ENCODE data around the gene PIK3AP1. TPM values are rescaled to one million over a fixed set of nuclear protein-coding genes. Genes with fewer than 3 reads are reported as not detected.

The PIK3AP1 gene
- total RNA-seq, 1 donor from 2014 or later, result 5.9 TPM

DNA sequence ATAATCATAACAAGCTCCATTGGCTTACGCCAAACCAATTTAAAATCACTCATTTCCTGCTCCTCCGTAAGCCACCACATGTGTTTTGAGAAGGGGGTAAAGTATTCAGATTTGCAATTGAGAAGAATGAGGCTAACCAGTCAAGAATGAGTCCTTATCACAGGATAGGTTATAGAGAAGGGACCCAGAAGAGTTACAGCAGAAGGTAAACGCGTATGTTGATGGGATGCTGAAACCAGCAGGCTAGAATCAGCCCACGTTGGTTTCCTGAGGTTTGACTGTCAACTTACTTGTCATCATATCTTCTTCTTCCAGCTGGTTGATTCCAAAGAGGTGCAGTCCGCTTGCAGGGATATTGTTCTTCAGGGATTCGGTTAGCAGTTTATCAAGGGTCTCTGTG lies 69.4 kb downstream of the PIK3AP1 start:
- no peaks in the 10 kb centered on the region for H3K4me1 ChIP-seq
- H3K36me3 ChIP-seq, result no peaks in the 10 kb centered on the region
- DNase-seq (ENCODE audit: extremely low spot score in 2 of 2), result no peak
- TF ChIP-seq POLR2A (IDR thresholded peaks at IDR 0.05) (no peak), POLR2AphosphoS5 (IDR thresholded peaks at IDR 0.05; ENCODE audit: insufficient read depth in 1 of 2, low read depth in 1 of 2) (no peak)
- TF ChIP-seq, protein P1, sequence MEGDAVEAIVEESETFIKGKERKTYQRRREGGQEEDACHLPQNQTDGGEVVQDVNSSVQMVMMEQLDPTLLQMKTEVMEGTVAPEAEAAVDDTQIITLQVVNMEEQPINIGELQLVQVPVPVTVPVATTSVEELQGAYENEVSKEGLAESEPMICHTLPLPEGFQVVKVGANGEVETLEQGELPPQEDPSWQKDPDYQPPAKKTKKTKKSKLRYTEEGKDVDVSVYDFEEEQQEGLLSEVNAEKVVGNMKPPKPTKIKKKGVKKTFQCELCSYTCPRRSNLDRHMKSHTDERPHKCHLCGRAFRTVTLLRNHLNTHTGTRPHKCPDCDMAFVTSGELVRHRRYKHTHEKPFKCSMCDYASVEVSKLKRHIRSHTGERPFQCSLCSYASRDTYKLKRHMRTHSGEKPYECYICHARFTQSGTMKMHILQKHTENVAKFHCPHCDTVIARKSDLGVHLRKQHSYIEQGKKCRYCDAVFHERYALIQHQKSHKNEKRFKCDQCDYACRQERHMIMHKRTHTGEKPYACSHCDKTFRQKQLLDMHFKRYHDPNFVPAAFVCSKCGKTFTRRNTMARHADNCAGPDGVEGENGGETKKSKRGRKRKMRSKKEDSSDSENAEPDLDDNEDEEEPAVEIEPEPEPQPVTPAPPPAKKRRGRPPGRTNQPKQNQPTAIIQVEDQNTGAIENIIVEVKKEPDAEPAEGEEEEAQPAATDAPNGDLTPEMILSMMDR (IDR thresholded peaks at IDR 0.05), result no peak
- H3K27ac ChIP-seq, result no peak overlapping the region
- no peaks in the 10 kb centered on the region for H3K27me3 ChIP-seq
- intact Hi-C loops (cut with DNase I), result no loop called here
- H3K4me3 ChIP-seq, result no peak overlapping the region
- no peaks in the 10 kb centered on the region for H3K9me3 ChIP-seq

DNA sequence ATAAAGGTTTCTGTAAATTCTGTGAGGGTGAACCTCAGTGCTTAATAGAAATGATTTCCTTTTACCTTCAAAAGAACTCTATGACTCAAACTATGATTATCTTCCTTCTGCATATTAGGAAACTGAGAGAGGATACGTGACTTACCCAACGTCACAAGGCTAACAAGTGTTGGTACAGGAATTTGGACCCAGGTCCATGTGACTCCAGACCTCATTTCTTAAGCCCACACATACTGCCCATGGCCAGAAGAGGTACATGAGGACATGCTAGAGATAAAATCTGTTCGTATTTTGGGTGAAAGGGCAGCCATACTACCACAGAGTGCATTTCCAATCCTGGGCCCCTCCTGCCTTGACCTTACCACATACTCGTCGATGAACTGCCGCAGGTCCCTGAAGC lies 72.0 kb downstream of the PIK3AP1 start:
- Histone ChIP-seq H3K27me3 (no peaks in the 10 kb centered on the region), H3K27ac (no peak overlapping the region), H3K9me3 (no peaks in the 10 kb centered on the region), H3K4me1 (no peaks in the 10 kb centered on the region), H3K4me3 (no peak overlapping the region), H3K36me3 (no peaks in the 10 kb centered on the region)
- no peak for DNase-seq (ENCODE audit: extremely low spot score in 2 of 2)
- intact Hi-C loops (cut with DNase I), result no loop called here
- TF ChIP-seq POLR2AphosphoS5 (IDR thresholded peaks at IDR 0.05; ENCODE audit: insufficient read depth in 1 of 2, low read depth in 1 of 2) (no peak), POLR2A (IDR thresholded peaks at IDR 0.05) (no peak)
- TF ChIP-seq, protein P1 (IDR thresholded peaks at IDR 0.05), result no peak

DNA sequence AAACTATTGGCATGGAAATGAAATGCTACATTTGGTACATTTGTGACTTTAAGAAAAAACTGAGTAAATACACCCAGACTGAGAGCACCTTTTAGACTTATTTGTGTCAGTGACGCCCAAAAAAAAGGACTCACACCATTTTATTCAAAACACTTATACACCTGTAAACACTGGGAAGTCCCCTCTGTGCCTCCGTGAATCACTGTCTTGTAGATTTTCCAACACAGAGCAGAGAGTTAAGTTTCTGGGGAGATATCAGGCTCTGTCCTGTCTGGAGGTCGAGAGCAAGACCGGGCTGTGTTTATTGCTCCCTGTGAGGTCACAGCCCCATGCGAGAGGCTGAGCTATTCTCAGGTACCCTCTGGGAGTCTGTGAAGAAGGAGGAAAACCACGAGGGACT lies 72.8 kb downstream of the PIK3AP1 start:
- no peaks in the 10 kb centered on the region for H3K9me3 ChIP-seq
- no peaks in the 10 kb centered on the region for H3K36me3 ChIP-seq
- H3K27me3 ChIP-seq, result no peaks in the 10 kb centered on the region
- TF ChIP-seq POLR2A (IDR thresholded peaks at IDR 0.05) (no peak), POLR2AphosphoS5 (IDR thresholded peaks at IDR 0.05; ENCODE audit: insufficient read depth in 1 of 2, low read depth in 1 of 2) (no peak)
- TF ChIP-seq, protein P1 (IDR thresholded peaks at IDR 0.05), result no peak
- H3K4me3 ChIP-seq, result no peak overlapping the region
- no peaks in the 10 kb centered on the region for H3K4me1 ChIP-seq
- intact Hi-C loops (cut with DNase I), result no loop called here
- H3K27ac ChIP-seq, result no peak overlapping the region
- no peak for DNase-seq (ENCODE audit: extremely low spot score in 2 of 2)

DNA sequence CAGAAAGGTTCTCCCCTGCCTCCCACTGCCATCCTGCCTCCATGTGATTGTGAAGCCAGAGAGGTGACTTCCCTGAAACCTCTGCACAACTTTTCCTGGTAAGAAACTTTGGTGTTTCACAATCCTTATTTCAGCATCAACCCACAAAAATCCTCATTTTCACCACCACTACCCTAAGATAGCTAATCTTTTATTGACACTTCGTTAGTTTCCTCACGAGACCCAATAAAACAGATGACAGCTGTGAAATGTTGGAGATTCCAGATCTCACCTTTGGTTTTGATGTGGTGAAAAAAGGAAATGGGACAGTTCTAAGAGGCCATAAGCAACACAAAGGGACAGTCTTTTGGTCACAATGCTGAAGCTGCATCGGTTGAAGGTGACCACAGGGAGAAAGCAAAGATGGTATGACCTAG lies 73.6 kb downstream of the PIK3AP1 start:
- TF ChIP-seq, protein P1 (IDR thresholded peaks at IDR 0.05), result no peak
- TF ChIP-seq POLR2A (IDR thresholded peaks at IDR 0.05), result no peak
- TF ChIP-seq POLR2AphosphoS5 (IDR thresholded peaks at IDR 0.05; ENCODE audit: insufficient read depth in 1 of 2, low read depth in 1 of 2), result no peak
- Histone ChIP-seq H3K4me3 (no peak overlapping the region), H3K36me3 (no peaks in the 10 kb centered on the region), H3K27ac (no peak overlapping the region), H3K27me3 (no peaks in the 10 kb centered on the region), H3K4me1 (no peaks in the 10 kb centered on the region), H3K9me3 (no peaks in the 10 kb centered on the region)
- intact Hi-C loops (cut with DNase I), result no loop called here
- DNase-seq (ENCODE audit: extremely low spot score in 2 of 2), result no peak

DNA sequence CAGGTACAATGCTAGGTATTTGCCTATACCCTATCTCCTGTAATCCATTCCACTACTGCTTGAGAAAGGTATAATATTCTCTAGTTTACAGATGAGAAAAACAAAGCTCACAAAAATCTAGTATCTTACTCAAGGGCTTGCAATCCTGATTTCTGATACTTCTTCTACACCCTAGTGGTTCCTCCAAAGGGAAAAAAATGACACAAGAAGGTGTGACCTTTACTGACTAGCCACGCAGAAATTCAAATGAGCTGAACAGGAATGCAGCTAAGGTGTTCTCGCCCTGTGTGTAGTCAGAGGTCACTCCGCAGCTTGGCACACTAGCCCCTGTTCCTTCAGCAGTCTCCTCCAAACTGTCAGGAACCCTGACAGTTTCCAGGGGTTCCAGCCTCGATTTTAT lies 74.0 kb downstream of the PIK3AP1 start:
- no peaks in the 10 kb centered on the region for H3K27me3 ChIP-seq
- DNase-seq (ENCODE audit: extremely low spot score in 2 of 2), result no peak
- no peak for TF ChIP-seq POLR2AphosphoS5 (IDR thresholded peaks at IDR 0.05; ENCODE audit: insufficient read depth in 1 of 2, low read depth in 1 of 2)
- TF ChIP-seq POLR2A (IDR thresholded peaks at IDR 0.05), result no peak
- TF ChIP-seq, protein P1 (IDR thresholded peaks at IDR 0.05), result no peak
- no peaks in the 10 kb centered on the region for H3K9me3 ChIP-seq
- no peaks in the 10 kb centered on the region for H3K4me1 ChIP-seq
- no peaks in the 10 kb centered on the region for H3K36me3 ChIP-seq
- intact Hi-C loops (cut with DNase I), result no loop called here
- no peak overlapping the region for H3K27ac ChIP-seq
- H3K4me3 ChIP-seq, result no peak overlapping the region
